Osteoblast (primary cell): ENCODE data around the gene LYZL6. TPM values are rescaled to one million over a fixed set of nuclear protein-coding genes. Genes with fewer than 3 reads are reported as not detected.
A peak's percentile ranks its signal among the peaks of the same experiment; 100 is the strongest.

Experiments used
- DNase-seq: peaks from one replicate; pipeline ENCODE4 v3.0.0; 2011; ENCODE audit warnings: low spot score, mixed read lengths; ENCODE audit not compliant: insufficient read length; ENCODE audit errors: missing footprints
- H2AFZ ChIP-seq: 2 replicates; pipeline ENCODE4 v1.6.0; 2011; ENCODE audit warnings: mild to moderate bottlenecking, low read length
- H3K27ac ChIP-seq: 2 replicates; pipeline ENCODE4 v1.5.1; 2011; ENCODE audit warnings: mild to moderate bottlenecking, low read depth, low read length, moderate library complexity
- H3K27me3 ChIP-seq: 2 replicates; pipeline ENCODE4 v1.6.0; 2012; ENCODE audit warnings: mild to moderate bottlenecking, control low read depth, inconsistent platforms, low read length, moderate library complexity; ENCODE audit not compliant: insufficient read depth
- H3K36me3 ChIP-seq: 2 replicates; pipeline ENCODE4 v1.5.1; 2011; ENCODE audit warnings: mild to moderate bottlenecking, low read length, control low read depth, moderate library complexity; ENCODE audit not compliant: insufficient read depth
- H3K4me1 ChIP-seq: 2 replicates; pipeline ENCODE4 v1.5.1; 2011; ENCODE audit warnings: mild to moderate bottlenecking, low read length, control low read depth, moderate library complexity; ENCODE audit not compliant: insufficient read depth
- H3K4me2 ChIP-seq: 2 replicates; pipeline ENCODE4 v1.6.0; 2011; ENCODE audit warnings: mild to moderate bottlenecking, low read length; ENCODE audit not compliant: insufficient read depth
- H3K4me3 ChIP-seq: fragments of 200-600 bp; sonication (generic); 3 replicates; pipeline ENCODE4 v1.5.1; 2012; ENCODE audit warnings: mild to moderate bottlenecking, low read length, inconsistent platforms; ENCODE audit not compliant: insufficient read depth
- H3K79me2 ChIP-seq: 2 replicates; pipeline ENCODE4 v1.6.0; 2012; ENCODE audit warnings: mild to moderate bottlenecking, low read length, control low read depth, inconsistent platforms; ENCODE audit not compliant: insufficient read depth
- H3K9me3 ChIP-seq: 2 replicates; pipeline ENCODE4 v1.5.1; 2011; ENCODE audit warnings: low read depth, low read length, control low read depth
- H4K20me1 ChIP-seq: 2 replicates; pipeline ENCODE4 v1.6.0; 2012; ENCODE audit warnings: mild to moderate bottlenecking, low read length, control low read depth; ENCODE audit not compliant: insufficient read depth
- total RNA-seq: library from RNA; depleted of rRNA; stranded (reverse); fragments of >200 nt; gene quantifications from 2 replicates; pipeline ENCODE4 v1.2.3, GENCODE V29; 2012
- TF ChIP-seq, protein P1 (sequence below): IDR thresholded peaks from 2 replicates; pipeline ENCODE4 v1.5.1; 2011; ENCODE audit warnings: mild to moderate bottlenecking, low read depth, low read length, moderate library complexity; ENCODE audit errors: extremely low read depth

The LYZL6 gene
- total RNA-seq, 1 donor: not detected

DNA sequence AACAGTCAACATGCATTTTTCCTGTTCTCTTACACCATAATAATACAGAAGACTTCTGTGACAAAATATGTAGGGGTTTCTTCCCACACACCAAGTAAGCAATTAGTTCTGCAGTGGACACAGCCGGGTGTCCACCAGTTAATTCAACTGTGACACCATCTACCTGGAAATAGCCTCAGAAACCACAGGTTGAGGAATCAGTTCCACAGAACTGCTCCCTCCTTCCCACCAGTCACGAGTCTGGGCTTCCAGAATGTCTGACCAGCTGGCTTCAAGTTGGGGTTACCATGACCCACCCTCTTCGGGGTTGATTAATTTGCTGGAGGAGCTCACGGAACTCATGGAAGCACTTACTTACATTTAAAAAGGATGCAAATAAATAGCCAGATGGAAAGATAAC lies 49.8 kb downstream of the LYZL6 start:
- Histone ChIP-seq H3K27ac (no peak overlapping the region), H3K79me2 (no peaks in the 10 kb centered on the region), H2AFZ (no peak overlapping the region), H3K27me3 (no peaks in the 10 kb centered on the region), H3K4me3 (no peak overlapping the region), H4K20me1 (no peaks in the 10 kb centered on the region), H3K36me3 (no peaks in the 10 kb centered on the region), H3K4me2 (no peak overlapping the region), H3K9me3 (no peaks in the 10 kb centered on the region), H3K4me1 (peaks cover 32% of the 10 kb centered on the region)
- no peak for DNase-seq
- TF ChIP-seq, protein P1, sequence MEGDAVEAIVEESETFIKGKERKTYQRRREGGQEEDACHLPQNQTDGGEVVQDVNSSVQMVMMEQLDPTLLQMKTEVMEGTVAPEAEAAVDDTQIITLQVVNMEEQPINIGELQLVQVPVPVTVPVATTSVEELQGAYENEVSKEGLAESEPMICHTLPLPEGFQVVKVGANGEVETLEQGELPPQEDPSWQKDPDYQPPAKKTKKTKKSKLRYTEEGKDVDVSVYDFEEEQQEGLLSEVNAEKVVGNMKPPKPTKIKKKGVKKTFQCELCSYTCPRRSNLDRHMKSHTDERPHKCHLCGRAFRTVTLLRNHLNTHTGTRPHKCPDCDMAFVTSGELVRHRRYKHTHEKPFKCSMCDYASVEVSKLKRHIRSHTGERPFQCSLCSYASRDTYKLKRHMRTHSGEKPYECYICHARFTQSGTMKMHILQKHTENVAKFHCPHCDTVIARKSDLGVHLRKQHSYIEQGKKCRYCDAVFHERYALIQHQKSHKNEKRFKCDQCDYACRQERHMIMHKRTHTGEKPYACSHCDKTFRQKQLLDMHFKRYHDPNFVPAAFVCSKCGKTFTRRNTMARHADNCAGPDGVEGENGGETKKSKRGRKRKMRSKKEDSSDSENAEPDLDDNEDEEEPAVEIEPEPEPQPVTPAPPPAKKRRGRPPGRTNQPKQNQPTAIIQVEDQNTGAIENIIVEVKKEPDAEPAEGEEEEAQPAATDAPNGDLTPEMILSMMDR: no peak

DNA sequence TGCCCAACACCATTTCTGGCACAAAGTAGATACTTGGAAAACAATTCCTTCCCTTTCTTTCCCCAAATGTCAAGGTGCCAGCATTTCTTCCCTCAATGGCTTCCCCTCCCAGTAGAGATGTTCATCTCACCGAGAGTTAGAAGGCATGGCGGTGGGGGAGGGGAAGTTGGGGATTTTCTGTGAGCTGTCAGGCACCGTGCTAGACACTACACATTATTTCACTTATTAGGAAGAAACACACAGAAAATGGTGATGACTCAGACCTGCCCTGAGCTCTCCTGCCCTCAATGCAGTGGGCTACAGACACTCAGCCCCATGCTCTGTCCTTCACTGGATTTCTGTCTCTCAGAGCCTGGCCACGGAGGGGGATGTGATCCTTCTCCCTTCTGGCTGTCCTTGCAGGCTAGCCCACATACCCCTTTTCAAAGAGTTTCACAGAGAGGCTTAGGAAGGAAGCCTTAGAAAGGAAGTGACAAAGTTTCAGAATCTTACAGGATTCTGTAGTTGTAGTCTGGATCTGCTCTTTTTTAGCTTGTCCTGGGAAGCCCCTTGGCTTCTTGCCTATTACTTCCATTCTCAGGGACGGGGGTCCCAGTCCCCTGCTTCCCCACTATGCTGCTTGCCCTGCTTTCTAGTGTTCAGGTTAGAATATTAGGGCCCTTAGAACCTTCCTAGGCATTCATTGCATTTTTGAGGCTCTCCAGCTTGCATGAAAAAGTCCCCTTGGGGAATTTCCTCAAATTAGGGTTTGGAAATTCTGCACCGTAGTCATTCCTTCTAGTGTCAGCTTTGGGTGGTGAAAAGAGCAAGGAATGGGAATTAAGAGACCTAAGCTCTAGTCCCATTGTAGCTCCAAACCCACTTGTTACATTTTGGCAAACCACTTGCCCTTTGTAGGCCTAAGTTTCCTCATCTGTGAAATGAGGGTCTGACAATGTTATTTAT lies 51.1 kb downstream of the LYZL6 start:
- TF ChIP-seq, protein P1: no peak
- H2AFZ ChIP-seq: no peak overlapping the region
- DNase-seq: peak; percentile 82

DNA sequence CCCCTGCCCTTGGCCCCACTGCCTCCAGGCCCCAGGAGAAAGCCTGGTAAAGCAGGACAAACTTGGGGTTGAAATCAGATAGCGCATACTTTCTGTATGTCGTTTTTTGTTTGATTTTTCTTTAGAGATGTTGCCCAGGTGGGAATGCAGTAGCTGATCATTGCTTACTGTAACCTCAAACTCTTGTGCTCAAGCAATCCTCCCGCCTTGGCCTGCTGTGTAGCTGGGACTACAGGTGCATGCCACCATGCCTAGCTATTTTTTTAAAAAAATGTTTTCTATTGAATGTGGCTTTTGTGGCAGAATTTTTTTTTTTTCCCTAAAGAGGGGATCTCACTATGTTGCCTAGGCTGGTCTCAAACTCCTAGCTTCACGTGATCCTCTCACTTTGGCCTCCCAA lies 52.2 kb downstream of the LYZL6 start:
- Histone ChIP-seq H3K36me3 (no peaks in the 10 kb centered on the region), H2AFZ (no peak overlapping the region), H4K20me1 (no peaks in the 10 kb centered on the region), H3K27me3 (no peaks in the 10 kb centered on the region), H3K27ac (no peak overlapping the region), H3K4me1 (peaks cover 30% of the 10 kb centered on the region), H3K79me2 (no peaks in the 10 kb centered on the region), H3K4me3 (no peak overlapping the region), H3K9me3 (no peaks in the 10 kb centered on the region), H3K4me2 (no peak overlapping the region)
- no peak for DNase-seq
- TF ChIP-seq, protein P1: no peak

More for the DNA sequence above, 51.1 kb downstream of the LYZL6 start:
- Histone ChIP-seq H4K20me1 (no peaks in the 10 kb centered on the region), H3K27me3 (no peaks in the 10 kb centered on the region), H3K4me3 (no peak overlapping the region), H3K27ac (peak overlapping the region; percentile 22), H3K9me3 (no peaks in the 10 kb centered on the region), H3K4me2 (peak overlapping the region; percentile 23), H3K36me3 (no peaks in the 10 kb centered on the region), H3K4me1 (peaks cover 32% of the 10 kb centered on the region), H3K79me2 (no peaks in the 10 kb centered on the region)

DNA sequence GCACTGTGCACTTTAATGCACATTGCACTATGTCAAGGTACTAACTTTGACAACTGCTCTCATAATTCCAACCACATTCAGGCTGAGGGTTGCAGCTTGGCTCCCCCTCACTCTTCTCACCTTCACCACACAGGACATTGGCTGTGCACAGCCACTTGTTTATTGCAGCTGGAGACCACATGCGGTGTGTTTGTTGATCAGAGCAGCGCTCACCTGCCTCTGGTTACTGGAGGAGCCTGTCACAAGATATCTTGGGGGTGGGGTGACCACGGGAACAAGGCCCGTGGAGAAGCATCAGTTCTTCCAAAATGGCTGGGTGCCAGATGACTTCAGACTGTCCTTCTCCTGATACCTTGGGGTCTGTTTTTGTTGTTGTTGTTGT lies 52.7 kb downstream of the LYZL6 start:
- Histone ChIP-seq H4K20me1 (no peaks in the 10 kb centered on the region), H3K4me2 (no peak overlapping the region), H3K9me3 (no peaks in the 10 kb centered on the region), H3K4me1 (peaks cover 25% of the 10 kb centered on the region), H3K36me3 (no peaks in the 10 kb centered on the region), H3K4me3 (no peak overlapping the region), H3K27ac (no peak overlapping the region), H3K27me3 (no peaks in the 10 kb centered on the region), H2AFZ (no peak overlapping the region), H3K79me2 (no peaks in the 10 kb centered on the region)
- no peak for DNase-seq
- TF ChIP-seq, protein P1: no peak
